Measurements from ENCODE around the gene SEMA3G.

SEMA3G gene

GRCh38 chr3:52408466-52408865 is 36.4 kb downstream of the SEMA3G start:
- DNase-seq (ENCODE audit: low read depth) = no peak

- no peak for DNase-seq (ENCODE audit: low read depth)
These were observed 37.1 kb downstream of the SEMA3G start for GRCh38 chr3:52407779-52408178.

GRCh38 chr3:52406791-52407510 is 38.0 kb downstream of the SEMA3G start:
- DNase-seq (ENCODE audit: low read depth) = no peak

- DNase-seq (ENCODE audit: low read depth) = no peak
These were observed 38.7 kb downstream of the SEMA3G start for GRCh38 chr3:52406231-52406661.

- DNase-seq (ENCODE audit: low read depth) = no peak
These were observed 39.2 kb downstream of the SEMA3G start for GRCh38 chr3:52405601-52406110.

- DNase-seq (ENCODE audit: low read depth) = no peak
These were observed 39.8 kb downstream of the SEMA3G start for GRCh38 chr3:52405066-52405465.

GRCh38 chr3:52404391-52404790 is 40.5 kb downstream of the SEMA3G start:
- no peak for DNase-seq (ENCODE audit: low read depth)

- no peak for DNase-seq (ENCODE audit: low read depth)
These were observed 40.9 kb downstream of the SEMA3G start for GRCh38 chr3:52403955-52404354.

GRCh38 chr3:52403271-52403841 is 41.5 kb downstream of the SEMA3G start:
- no peak for DNase-seq (ENCODE audit: low read depth)

- no peak for DNase-seq (ENCODE audit: low read depth)
These were observed 42.1 kb downstream of the SEMA3G start for GRCh38 chr3:52402706-52403270.

GRCh38 chr3:52402101-52402521 is 42.8 kb downstream of the SEMA3G start:
- no peak for DNase-seq (ENCODE audit: low read depth)

GRCh38 chr3:52401551-52401950 is 43.4 kb downstream of the SEMA3G start:
- DNase-seq (ENCODE audit: low read depth) = no peak

- DNase-seq (ENCODE audit: low read depth) = no peak
These were observed 43.9 kb downstream of the SEMA3G start for GRCh38 chr3:52401021-52401420.

GRCh38 chr3:52400275-52400793 is 44.6 kb downstream of the SEMA3G start:
- no peak for DNase-seq (ENCODE audit: low read depth)

GRCh38 chr3:52399593-52399992 is 45.3 kb downstream of the SEMA3G start:
- DNase-seq (ENCODE audit: low read depth) = no peak

- DNase-seq (ENCODE audit: low read depth) = no peak
These were observed 45.8 kb downstream of the SEMA3G start for GRCh38 chr3:52399131-52399530.

GRCh38 chr3:52398670-52399081 is 46.2 kb downstream of the SEMA3G start:
- no peak for DNase-seq (ENCODE audit: low read depth)

- no peak for DNase-seq (ENCODE audit: low read depth)
These were observed 47.1 kb downstream of the SEMA3G start for GRCh38 chr3:52397676-52398399.

GRCh38 chr3:52396907-52397591 is 47.9 kb downstream of the SEMA3G start:
- DNase-seq (ENCODE audit: low read depth) = no peak

- DNase-seq (ENCODE audit: low read depth) = no peak
These were observed 48.6 kb downstream of the SEMA3G start for GRCh38 chr3:52396011-52396906.

- no peak for DNase-seq (ENCODE audit: low read depth)
These were observed 49.4 kb downstream of the SEMA3G start for GRCh38 chr3:52395503-52395865.
